ENCODE data around the gene CYP3A4.

DNA sequence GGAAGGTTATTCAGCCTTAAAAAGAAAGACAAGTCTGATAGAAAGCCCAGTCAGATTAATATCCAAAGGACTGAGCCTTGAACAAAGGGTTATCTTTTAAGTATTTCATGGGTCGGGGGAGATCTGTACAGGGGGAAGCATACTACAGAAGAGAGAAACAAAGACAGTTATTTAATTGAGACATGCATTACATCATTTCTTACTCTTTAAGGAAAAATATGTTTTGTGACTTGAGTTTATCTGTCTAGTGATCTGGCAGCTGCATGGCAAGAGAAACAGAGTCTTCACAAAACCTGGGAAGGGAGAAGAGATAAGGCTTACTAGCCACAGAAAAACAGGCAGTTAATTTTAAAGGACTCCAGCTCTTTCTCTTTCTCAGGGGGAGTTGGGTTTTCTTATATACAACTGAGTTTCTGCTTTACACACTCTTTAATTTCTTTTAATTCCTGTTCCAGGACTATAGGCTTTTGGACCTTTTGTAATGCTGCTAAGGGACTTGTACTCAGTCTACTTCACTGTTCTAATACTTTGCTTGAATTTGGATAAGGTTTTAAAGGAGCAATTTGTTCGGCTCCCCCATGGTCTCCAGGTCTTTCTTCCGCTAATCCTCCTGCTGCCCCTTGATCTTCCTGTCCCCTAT lies 23.0 kb upstream of the CYP3A4 start:
- TF ChIP-seq YY1 (IDR thresholded peaks at IDR 0.05; ENCODE audit: insufficient read depth, insufficient read length) (no peak), ZNF274 (IDR thresholded peaks at IDR 0.05; ENCODE audit: low read depth, low read length) (no peak), SUZ12 (IDR thresholded peaks at IDR 0.05; ENCODE audit: extremely low read depth, insufficient read depth, insufficient read length) (no peak)

All from NT2/D1 (cell line).